GM19025 (cell line): Measurements from ENCODE around the gene ZBTB16.

Source experiments
- ATAC-seq: cut with Tn5 transposase; IDR thresholded peaks from one replicate; pipeline ENCODE4 v1.9.1; 2021; ENCODE audit warnings: mild to moderate bottlenecking, low read depth, moderate library complexity; ENCODE audit not compliant: unreplicated experiment

Gene ZBTB16

GRCh38 chr11:114145166-114145775 is 85.8 kb downstream of the ZBTB16 start:
- no peak for ATAC-seq

- ATAC-seq: no peak
Observed at GRCh38 chr11:114147375-114148012, 88.0 kb downstream of the ZBTB16 start.

GRCh38 chr11:114148013-114148382 is 88.5 kb downstream of the ZBTB16 start:
- no peak for ATAC-seq

GRCh38 chr11:114149689-114150407 is 90.3 kb downstream of the ZBTB16 start:
- ATAC-seq: no peak

GRCh38 chr11:114150671-114151070 is 91.2 kb downstream of the ZBTB16 start:
- ATAC-seq: no peak

- ATAC-seq: no peak
Observed at GRCh38 chr11:114151631-114152030, 92.1 kb downstream of the ZBTB16 start.

- ATAC-seq: no peak
Observed at GRCh38 chr11:114152162-114152561, 92.7 kb downstream of the ZBTB16 start.

GRCh38 chr11:114152785-114153184 is 93.3 kb downstream of the ZBTB16 start:
- no peak for ATAC-seq

GRCh38 chr11:114153224-114153623 is 93.7 kb downstream of the ZBTB16 start:
- no peak for ATAC-seq

- no peak for ATAC-seq
Observed at GRCh38 chr11:114154271-114155047, 94.9 kb downstream of the ZBTB16 start.

- no peak for ATAC-seq
Observed at GRCh38 chr11:114155116-114155515, 95.6 kb downstream of the ZBTB16 start.

GRCh38 chr11:114156131-114156581 is 96.6 kb downstream of the ZBTB16 start:
- ATAC-seq: no peak

- no peak for ATAC-seq
Observed at GRCh38 chr11:114156782-114157181, 97.3 kb downstream of the ZBTB16 start.

- no peak for ATAC-seq
Observed at GRCh38 chr11:114157476-114158050, 98.1 kb downstream of the ZBTB16 start.

- no peak for ATAC-seq
Observed at GRCh38 chr11:114158421-114158820, 98.9 kb downstream of the ZBTB16 start.

GRCh38 chr11:114158886-114159285 is 99.4 kb downstream of the ZBTB16 start:
- no peak for ATAC-seq

- no peak for ATAC-seq
Observed at GRCh38 chr11:114159320-114159719, 99.8 kb downstream of the ZBTB16 start.

- ATAC-seq: no peak
Observed at GRCh38 chr11:114159802-114160632, 100.5 kb downstream of the ZBTB16 start.

GRCh38 chr11:114160894-114161293 is 101.4 kb downstream of the ZBTB16 start:
- ATAC-seq: no peak
